ENCODE results near the gene MPV17. TPM values are rescaled to one million over a fixed set of nuclear protein-coding genes. Genes with fewer than 3 reads are reported as not detected.

The MPV17 gene
- total RNA-seq, 1 experiment from 2014 or later, result 51.5 TPM

GRCh38 chr2:27351802-27352598, 29.1 kb upstream of the MPV17 start (continued):
- TF ChIP-seq ZSCAN18 (CRISPR knock-in tag; IDR thresholded peaks at IDR 0.05) (no peak), ZNF671 (CRISPR knock-in tag; IDR thresholded peaks at IDR 0.05) (no peak), PRRX2 (CRISPR knock-in tag; IDR thresholded peaks at IDR 0.05) (no peak), MXD4 (CRISPR knock-in tag; IDR thresholded peaks at IDR 0.05; ENCODE audit: borderline replicate concordance) (no peak), ZNF138 (CRISPR knock-in tag; conservative IDR thresholded peaks at IDR 0.05) (no peak), NFYB (CRISPR knock-in tag; conservative IDR thresholded peaks at IDR 0.05; ENCODE audit: low read depth) (no peak), E2F4 (CRISPR knock-in tag; IDR thresholded peaks at IDR 0.05; ENCODE audit: borderline replicate concordance, low read depth) (no peak), TEAD4 (CRISPR knock-in tag; IDR thresholded peaks at IDR 0.05) (no peak), ZNF317 (CRISPR knock-in tag; IDR thresholded peaks at IDR 0.05; ENCODE audit: borderline replicate concordance, low read depth) (no peak)
- TF ChIP-seq, protein P1, sequence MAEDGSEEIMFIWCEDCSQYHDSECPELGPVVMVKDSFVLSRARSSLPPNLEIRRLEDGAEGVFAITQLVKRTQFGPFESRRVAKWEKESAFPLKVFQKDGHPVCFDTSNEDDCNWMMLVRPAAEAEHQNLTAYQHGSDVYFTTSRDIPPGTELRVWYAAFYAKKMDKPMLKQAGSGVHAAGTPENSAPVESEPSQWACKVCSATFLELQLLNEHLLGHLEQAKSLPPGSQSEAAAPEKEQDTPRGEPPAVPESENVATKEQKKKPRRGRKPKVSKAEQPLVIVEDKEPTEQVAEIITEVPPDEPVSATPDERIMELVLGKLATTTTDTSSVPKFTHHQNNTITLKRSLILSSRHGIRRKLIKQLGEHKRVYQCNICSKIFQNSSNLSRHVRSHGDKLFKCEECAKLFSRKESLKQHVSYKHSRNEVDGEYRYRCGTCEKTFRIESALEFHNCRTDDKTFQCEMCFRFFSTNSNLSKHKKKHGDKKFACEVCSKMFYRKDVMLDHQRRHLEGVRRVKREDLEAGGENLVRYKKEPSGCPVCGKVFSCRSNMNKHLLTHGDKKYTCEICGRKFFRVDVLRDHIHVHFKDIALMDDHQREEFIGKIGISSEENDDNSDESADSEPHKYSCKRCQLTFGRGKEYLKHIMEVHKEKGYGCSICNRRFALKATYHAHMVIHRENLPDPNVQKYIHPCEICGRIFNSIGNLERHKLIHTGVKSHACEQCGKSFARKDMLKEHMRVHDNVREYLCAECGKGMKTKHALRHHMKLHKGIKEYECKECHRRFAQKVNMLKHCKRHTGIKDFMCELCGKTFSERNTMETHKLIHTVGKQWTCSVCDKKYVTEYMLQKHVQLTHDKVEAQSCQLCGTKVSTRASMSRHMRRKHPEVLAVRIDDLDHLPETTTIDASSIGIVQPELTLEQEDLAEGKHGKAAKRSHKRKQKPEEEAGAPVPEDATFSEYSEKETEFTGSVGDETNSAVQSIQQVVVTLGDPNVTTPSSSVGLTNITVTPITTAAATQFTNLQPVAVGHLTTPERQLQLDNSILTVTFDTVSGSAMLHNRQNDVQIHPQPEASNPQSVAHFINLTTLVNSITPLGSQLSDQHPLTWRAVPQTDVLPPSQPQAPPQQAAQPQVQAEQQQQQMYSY (CRISPR knock-in tag; IDR thresholded peaks at IDR 0.05), result no peak
- TF ChIP-seq, protein P2, sequence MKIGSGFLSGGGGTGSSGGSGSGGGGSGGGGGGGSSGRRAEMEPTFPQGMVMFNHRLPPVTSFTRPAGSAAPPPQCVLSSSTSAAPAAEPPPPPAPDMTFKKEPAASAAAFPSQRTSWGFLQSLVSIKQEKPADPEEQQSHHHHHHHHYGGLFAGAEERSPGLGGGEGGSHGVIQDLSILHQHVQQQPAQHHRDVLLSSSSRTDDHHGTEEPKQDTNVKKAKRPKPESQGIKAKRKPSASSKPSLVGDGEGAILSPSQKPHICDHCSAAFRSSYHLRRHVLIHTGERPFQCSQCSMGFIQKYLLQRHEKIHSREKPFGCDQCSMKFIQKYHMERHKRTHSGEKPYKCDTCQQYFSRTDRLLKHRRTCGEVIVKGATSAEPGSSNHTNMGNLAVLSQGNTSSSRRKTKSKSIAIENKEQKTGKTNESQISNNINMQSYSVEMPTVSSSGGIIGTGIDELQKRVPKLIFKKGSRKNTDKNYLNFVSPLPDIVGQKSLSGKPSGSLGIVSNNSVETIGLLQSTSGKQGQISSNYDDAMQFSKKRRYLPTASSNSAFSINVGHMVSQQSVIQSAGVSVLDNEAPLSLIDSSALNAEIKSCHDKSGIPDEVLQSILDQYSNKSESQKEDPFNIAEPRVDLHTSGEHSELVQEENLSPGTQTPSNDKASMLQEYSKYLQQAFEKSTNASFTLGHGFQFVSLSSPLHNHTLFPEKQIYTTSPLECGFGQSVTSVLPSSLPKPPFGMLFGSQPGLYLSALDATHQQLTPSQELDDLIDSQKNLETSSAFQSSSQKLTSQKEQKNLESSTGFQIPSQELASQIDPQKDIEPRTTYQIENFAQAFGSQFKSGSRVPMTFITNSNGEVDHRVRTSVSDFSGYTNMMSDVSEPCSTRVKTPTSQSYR (CRISPR knock-in tag; IDR thresholded peaks at IDR 0.05), result no peak
- TF ChIP-seq, protein P3, sequence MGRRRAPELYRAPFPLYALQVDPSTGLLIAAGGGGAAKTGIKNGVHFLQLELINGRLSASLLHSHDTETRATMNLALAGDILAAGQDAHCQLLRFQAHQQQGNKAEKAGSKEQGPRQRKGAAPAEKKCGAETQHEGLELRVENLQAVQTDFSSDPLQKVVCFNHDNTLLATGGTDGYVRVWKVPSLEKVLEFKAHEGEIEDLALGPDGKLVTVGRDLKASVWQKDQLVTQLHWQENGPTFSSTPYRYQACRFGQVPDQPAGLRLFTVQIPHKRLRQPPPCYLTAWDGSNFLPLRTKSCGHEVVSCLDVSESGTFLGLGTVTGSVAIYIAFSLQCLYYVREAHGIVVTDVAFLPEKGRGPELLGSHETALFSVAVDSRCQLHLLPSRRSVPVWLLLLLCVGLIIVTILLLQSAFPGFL (CRISPR knock-in tag; IDR thresholded peaks at IDR 0.05; ENCODE audit: borderline replicate concordance), result no peak

GRCh38 chr2:27350106-27350693, 27.3 kb upstream of the MPV17 start:
- H3K27ac Mint-ChIP-seq, result peak overlapping the region; percentile 55
- ChIA-PET POLR2A (no interaction called here), CTCF (interaction anchor here (0.7 kb wide), 2 partner anchors 68 to 93 kb away, joined by 3 to 4 read pairs; no protein-coding TSS in a partner anchor)
- TF ChIP-seq, protein P4, sequence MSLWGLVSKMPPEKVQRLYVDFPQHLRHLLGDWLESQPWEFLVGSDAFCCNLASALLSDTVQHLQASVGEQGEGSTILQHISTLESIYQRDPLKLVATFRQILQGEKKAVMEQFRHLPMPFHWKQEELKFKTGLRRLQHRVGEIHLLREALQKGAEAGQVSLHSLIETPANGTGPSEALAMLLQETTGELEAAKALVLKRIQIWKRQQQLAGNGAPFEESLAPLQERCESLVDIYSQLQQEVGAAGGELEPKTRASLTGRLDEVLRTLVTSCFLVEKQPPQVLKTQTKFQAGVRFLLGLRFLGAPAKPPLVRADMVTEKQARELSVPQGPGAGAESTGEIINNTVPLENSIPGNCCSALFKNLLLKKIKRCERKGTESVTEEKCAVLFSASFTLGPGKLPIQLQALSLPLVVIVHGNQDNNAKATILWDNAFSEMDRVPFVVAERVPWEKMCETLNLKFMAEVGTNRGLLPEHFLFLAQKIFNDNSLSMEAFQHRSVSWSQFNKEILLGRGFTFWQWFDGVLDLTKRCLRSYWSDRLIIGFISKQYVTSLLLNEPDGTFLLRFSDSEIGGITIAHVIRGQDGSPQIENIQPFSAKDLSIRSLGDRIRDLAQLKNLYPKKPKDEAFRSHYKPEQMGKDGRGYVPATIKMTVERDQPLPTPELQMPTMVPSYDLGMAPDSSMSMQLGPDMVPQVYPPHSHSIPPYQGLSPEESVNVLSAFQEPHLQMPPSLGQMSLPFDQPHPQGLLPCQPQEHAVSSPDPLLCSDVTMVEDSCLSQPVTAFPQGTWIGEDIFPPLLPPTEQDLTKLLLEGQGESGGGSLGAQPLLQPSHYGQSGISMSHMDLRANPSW (CRISPR knock-in tag; conservative IDR thresholded peaks at IDR 0.05; ENCODE audit: low read depth), result no peak
- TF ChIP-seq GTF2I (CRISPR knock-in tag; conservative IDR thresholded peaks at IDR 0.05) (no peak), ZNF317 (CRISPR knock-in tag; IDR thresholded peaks at IDR 0.05; ENCODE audit: borderline replicate concordance, low read depth) (no peak), ZNF121 (CRISPR knock-in tag; IDR thresholded peaks at IDR 0.05) (no peak), ZNF671 (CRISPR knock-in tag; IDR thresholded peaks at IDR 0.05) (no peak), SMAD3 (CRISPR knock-in tag; IDR thresholded peaks at IDR 0.05; ENCODE audit: borderline replicate concordance) (no peak), NR2C2 (CRISPR knock-in tag; IDR thresholded peaks at IDR 0.05) (no peak)
- TF ChIP-seq, protein P5, sequence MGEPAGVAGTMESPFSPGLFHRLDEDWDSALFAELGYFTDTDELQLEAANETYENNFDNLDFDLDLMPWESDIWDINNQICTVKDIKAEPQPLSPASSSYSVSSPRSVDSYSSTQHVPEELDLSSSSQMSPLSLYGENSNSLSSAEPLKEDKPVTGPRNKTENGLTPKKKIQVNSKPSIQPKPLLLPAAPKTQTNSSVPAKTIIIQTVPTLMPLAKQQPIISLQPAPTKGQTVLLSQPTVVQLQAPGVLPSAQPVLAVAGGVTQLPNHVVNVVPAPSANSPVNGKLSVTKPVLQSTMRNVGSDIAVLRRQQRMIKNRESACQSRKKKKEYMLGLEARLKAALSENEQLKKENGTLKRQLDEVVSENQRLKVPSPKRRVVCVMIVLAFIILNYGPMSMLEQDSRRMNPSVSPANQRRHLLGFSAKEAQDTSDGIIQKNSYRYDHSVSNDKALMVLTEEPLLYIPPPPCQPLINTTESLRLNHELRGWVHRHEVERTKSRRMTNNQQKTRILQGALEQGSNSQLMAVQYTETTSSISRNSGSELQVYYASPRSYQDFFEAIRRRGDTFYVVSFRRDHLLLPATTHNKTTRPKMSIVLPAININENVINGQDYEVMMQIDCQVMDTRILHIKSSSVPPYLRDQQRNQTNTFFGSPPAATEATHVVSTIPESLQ (CRISPR knock-in tag; IDR thresholded peaks at IDR 0.05), result no peak

More at GRCh38 chr2:27350106-27350693, 27.3 kb upstream of the MPV17 start:
- ATAC-seq (no peak), DNase-seq (ENCODE audit: low spot score) (no peak)
- Mint-ChIP-seq H3K4me3 (no peak overlapping the region), H3K9me3 (no peaks in the 10 kb centered on the region), H3K4me1 (peaks cover 22% of the 10 kb centered on the region), H3K36me3 (peaks cover 9% of the 10 kb centered on the region), H3K27me3 (ENCODE audit: low read depth) (no peaks in the 10 kb centered on the region)
